Effector CD8-positive, alpha-beta T cell (primary cell): ENCODE data around the gene USP24.
"Not testable (repeated sequence)": the region's sequence is repeated elsewhere in the genome, so short reads cannot be mapped to it uniquely, and the experiment has no call there.

Experiments used
- DNase-seq: peaks from one replicate; lab custom pipeline; 2025; lab: John Stamatoyannopoulos, UW

The USP24 gene

DNA sequence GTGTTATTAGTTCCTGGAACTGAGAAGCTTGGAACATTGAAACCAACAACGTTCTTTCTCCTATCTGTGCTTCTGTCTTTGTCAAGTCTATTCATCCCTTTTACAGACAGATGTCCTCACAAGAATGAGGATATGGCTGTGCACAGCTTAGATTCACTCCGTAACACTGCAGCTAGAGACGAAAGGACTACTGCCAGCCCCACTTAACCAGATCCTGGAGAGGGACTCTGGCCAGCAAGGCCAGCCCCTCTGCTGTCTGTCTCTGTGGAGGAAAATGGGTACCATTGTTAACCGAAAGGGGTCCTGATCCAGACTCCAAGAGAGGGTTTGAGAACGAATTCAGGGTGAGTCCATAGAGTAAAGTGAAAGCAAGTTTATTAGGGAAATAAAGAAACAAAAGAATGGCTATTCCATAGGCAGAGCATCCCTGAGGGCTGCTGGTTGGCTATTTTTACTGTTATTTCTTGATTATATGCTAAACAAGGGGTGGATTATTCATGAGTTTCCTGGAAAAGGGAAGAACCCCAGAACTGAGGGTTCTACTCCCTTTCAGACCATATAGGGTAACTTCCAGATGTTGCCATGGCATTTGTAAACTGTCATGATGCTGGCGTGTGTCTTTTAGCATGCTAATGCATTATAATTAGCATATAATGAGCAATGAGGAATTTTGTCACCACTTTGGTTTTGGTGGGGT, 17.4 kb upstream of the USP24 start:
- no peak for DNase-seq

GRCh38 chr1:55231745-55232144, 16.6 kb upstream of the USP24 start:
- no peak for DNase-seq

DNA sequence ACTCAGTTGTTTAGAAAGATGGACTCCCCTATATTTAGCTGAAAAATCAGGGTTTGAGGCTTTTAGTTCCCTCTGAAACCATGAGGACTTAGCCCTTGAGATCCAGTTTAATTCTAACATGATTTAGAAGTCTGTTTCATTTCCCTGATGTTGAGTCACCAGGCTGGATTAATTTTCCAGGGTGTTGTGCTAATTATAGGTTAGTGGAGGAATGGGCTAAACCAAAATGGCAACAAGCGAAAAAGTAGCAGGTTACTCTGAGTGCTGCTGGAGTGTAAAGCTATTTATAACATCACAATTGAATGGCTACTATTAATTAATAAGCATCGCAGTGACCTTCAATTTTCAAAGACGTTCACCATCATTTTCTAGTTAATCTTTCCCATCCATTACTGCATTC, 15.5 kb upstream of the USP24 start:
- no peak for DNase-seq

GRCh38 chr1:55229726-55230125, 14.6 kb upstream of the USP24 start:
- not testable (repeated sequence) for DNase-seq

DNA sequence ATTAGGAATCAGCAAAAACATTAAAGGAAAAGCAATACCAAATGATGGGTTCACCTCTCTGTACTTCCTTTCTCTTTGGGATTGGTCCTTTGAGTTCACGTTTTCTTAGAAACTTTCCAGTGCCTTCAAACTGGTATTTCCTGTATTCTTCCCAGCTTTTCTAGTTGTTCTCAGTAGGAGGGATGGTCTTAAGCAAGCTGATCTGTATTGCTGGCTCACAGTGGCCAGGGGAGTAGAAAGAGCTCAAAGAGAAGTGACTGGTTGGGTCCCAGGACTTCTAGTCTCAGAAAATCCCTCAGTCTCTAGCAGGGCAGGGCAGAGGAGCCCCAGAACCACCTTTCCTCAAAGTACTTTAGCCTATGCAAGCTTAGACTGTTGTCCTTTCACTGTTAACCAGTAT, 10.1 kb upstream of the USP24 start:
- no peak for DNase-seq

GRCh38 chr1:55224729-55225128, 9.6 kb upstream of the USP24 start:
- DNase-seq = no peak

DNA sequence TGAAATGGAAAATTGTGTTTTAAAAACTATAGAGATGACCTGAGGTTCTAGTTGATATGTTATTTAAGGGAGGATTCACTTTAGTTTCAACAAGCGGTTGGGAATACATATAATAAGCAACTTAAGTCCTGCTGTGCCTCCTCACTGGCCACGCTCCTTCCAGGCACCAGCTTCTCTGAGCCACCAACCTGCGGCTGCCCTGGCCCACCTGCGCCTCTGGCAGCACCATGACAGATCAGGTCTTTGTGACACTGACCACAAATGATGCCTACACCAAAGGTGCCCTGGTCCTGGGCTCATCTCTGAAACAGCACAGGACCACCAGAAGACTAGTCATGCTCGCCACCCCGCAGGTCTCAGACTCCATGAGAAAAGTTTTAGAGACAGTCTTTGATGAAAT, 7.0 kb upstream of the USP24 start:
- no peak for DNase-seq

- no peak for DNase-seq
These were observed 2.2 kb upstream of the USP24 start for GRCh38 chr1:55217226-55217986.

- DNase-seq = no peak
These were observed 932 bp upstream of the USP24 start for GRCh38 chr1:55216096-55216495.

GRCh38 chr1:55214934-55215193, 300 bp downstream of the USP24 start:
- no peak for DNase-seq

DNA sequence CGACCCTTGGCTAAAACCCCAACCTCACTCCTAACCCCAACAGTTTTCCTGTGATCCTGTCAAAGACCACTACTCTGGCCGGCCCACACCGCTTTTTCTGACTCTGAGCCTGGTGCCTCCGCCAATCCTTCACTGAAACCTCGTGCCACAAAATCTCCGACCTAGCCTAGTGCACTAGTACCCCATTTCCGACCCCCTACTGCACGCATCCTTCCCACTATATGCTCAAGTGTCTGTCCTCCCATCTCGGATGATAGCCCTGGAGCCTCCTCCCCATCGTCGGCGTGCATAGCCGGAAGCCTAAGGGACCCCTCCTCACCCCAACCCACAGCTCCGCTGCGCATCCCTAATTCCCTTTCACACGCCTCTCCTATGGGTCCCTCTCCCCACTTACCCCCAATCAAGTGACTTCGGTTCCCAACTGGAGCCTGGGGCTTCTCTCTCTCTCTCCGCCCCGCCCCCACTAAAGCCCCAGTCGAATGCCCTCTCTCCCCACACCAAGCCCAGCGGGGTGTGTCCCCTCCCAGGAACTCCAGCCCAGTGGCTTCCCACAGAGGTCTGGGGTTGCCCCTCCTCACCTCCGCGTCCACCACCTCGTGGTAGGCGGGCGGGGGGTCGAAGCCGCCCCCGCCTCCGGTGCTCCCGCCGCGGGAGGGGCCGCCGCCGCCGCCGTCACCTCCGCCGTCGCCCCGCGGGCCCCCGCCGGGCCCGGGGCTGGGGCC, 791 bp downstream of the USP24 start:
- peak; percentile 5 for DNase-seq

GRCh38 chr1:55213885-55214211, 1.3 kb downstream of the USP24 start:
- peak; percentile 6 for DNase-seq

DNA sequence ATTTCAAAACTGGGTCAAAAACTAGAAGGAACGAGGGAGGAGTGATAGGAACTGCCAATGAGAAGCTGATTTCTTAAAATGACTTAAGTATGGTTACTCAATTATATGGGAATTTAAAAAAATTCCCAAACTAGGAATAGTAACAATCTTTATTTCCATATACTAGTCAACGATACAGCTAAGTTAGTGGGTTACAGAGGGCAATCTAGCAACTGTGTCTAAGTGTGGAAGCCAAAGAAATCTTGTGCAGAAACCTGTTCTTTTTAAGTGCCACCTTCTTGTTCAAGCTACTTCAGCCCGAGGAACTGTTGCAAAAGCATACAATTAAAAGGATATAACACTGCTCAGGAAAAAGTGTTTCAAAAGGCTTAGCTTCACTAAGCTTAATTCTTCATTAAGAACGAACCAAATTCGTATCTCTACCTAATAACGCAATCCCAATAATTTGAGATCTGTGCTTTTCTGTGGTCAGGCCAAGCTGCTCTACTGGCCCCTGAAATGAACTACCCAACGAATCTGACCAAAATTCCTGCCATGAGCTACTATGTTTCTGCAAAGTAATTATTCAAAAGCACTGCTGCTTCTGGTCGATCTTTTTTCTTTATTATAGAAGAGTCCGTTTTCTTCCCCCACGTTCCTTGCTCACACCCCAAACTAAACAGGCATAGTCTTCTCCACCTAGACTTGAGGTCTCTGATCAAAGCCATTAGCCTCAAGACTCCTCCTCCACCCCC, 1.8 kb downstream of the USP24 start:
- no peak for DNase-seq

DNA sequence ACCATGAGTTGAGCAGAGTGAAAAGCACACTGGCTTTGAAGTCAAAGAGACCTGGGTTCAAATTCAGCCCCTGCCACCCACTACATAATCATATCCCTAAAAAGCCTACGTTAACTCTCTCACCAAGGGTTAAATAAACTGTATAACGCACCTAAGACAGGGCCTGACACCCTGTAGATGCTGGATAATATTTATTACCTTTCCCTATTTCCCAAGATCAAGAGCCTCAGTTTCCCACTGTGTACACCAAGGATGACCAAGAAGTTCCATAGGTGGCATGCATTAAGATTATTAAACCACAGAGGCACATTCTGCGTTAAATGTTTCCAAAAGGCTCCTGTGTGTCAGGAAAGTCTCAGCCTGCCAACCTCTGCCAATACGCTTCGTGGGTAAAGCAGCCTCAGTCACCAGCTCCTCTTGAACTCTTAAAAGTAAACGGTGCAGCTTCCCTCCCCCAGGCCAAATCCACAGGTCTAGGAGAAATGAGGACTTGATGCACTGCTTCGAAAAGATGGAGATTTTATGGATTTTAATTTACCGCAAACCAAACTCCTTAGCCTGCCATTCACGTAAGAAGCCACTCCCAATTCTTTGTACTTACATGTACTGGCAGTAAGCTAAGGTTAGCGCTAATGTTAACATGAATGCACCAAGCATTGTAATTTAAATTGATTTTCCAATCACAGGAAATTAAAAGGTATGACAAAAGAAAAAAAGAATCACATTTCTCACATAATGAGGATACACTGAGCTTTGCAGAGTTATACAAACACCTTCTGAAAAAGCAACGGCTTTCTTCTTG, 2.6 kb downstream of the USP24 start:
- DNase-seq = no peak

GRCh38 chr1:55211863-55212262, 3.3 kb downstream of the USP24 start:
- DNase-seq = no peak

DNA sequence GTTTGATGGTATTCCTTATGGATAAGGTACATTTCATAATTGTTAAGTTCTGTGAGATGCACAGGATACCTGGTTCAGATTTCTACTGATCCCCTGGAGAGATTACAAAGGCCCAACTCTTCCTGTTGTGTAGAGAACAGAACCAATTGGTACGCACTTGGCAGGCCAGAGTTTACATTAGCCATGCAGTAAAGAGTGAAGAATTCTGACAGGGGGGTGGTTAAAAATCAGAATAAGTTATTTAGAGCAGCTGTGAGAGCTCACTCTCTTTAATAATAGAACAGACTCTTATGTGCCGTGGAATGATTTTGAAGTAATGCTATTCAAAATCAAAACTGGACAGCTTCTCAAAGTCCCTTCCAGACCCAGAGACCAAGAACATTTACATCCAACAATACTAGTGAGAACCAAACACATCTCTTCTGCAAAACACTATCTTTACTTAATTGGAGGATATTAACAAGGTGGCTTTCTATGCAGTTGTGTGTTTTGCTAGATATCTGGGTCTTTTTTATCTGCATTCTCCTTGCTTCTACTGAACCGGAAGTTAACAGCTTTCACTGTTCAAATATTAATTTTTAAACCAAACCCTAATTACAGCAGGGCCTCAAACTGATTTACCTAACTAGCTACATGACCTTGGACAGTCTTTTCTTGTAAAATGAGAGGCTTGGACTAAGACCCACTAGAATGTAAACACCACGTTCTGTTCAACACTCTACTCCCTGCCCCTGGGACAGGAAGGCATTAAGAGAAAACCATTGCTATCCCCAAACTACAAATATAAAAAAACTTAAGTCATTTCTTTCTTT, 4.0 kb downstream of the USP24 start:
- DNase-seq = no peak

GRCh38 chr1:55209247-55209646, 5.9 kb downstream of the USP24 start:
- DNase-seq = no peak

DNA sequence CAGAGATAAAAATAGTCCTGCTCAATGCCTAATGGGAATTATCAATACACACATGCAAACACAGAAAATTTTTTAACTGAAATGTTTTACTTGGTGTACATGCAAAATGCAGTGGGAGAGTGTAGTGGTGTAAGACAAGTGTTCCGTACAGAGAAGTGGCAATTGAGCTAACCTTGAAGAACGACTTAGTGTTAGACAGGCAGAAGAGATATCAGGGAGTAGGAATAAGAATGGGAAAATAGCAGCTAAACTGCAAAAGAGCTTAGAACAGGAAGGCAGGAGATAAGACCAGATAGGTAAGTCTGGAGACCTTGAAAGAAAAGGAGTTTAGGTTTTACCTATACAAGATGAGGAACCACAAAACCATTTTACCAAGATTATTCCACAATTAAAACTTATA, 9.0 kb downstream of the USP24 start:
- DNase-seq = no peak

DNA sequence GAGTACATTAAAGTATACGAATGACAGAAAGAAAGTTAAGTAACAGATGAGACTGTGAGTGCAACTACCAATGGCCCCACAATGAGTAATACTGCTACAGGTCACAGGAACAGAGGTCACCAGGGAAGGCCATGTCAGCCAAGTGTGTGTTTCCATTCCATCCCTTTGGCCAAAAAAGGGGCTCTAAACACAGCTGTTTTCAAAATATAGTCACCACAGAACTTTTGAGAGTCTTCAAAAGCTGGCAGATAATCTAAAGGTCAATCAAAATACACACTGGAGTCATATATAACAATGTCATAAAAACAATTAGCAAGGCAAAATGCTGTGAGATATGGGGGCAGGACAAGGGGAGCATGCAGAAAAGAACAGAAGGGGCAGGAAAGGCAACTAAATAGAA, 10.2 kb downstream of the USP24 start:
- no peak for DNase-seq

DNA sequence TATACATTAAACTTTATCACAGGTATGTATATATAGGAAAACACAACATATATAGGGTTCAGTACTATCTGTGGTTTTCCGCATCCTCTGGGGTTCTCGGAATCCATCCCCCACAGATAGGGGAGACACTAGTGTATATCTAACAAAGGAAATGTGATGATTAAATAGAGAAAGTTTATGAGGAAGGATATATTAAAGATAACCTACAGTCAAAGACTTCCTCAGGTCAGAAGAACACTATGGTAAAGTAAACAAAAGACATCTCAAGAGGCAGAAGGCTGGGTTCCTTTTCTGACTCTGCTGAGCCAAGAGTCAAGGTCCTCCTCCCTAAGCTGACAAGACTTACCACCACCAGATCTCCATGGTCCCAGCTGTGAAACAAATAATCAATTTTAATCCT, 12.1 kb downstream of the USP24 start:
- no peak for DNase-seq

- no peak for DNase-seq
These were observed 14.5 kb downstream of the USP24 start for GRCh38 chr1:55200667-55201066.
